NK-92 treated with Interleukin-12 subunit alpha and Interleukin-12 subunit beta, amount 100 ng/mL, for 24 hours (cell line): ENCODE data around the gene TVP23C.
A peak's percentile ranks its signal among the peaks of the same experiment; 100 is the strongest.
"Not testable (repeated sequence)": the region's sequence is repeated elsewhere in the genome, so short reads cannot be mapped to it uniquely, and the experiment has no call there.

Source experiments
- DNase-seq: peaks from one replicate; lab custom pipeline; 2025; lab: John Stamatoyannopoulos, UW

TVP23C gene

GRCh38 chr17:15563375-15563857 lies at the start of gene TVP23C:
Gene TVP23C (minus strand): TSS chr17:15563483. CDS start chr17:15563448, 35 bp downstream.
- DNase-seq, result peak; percentile 54

DNA sequence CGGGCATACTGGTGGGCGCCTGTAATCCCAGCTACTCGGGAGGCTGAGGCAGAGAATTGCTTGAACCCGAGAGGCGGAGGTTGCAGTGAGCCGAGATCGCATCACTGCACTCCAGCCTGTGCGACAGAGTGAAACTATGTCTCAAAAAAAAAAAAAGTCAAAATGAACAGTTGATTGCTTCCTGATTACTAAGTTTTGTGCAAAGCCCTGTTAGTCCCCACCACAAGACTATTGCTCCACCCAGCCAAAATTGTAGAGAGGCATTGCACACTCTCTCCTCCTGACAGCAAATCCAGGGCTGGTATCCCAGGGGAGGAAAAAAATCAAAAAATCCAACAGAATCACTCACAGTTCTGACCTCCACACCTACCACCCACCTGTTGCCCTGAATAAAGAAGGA lies 29.7 kb upstream of the TVP23C start:
- DNase-seq, result not testable (repeated sequence)

DNA sequence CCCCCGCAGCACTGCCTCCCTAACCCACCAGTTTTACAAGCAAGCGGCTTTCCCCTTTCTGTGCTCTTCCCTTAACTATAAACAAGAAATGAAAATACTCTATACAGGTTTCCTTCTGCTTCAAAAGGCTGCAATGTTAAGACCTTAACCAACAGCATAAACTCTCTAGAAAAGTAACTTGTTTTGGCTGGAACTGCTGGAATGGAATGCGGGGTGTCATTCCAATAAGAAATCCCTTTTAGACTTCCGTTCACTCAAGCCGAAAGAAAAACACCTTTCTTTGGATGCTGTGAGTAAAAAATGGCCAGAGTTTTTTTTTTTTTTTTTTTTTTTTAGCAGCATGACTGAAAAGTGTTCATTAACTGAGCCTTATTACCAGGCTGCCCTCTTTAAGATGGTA lies 28.7 kb upstream of the TVP23C start:
- DNase-seq, result not testable (repeated sequence)

- DNase-seq, result not testable (repeated sequence)
Measured at GRCh38 chr17:15590844-15591243, 27.6 kb upstream of the TVP23C start.

GRCh38 chr17:15589544-15590536 lies 26.6 kb upstream of the TVP23C start:
- not testable (repeated sequence) for DNase-seq

- not testable (repeated sequence) for DNase-seq
Measured at GRCh38 chr17:15588017-15588416, 24.7 kb upstream of the TVP23C start.

DNA sequence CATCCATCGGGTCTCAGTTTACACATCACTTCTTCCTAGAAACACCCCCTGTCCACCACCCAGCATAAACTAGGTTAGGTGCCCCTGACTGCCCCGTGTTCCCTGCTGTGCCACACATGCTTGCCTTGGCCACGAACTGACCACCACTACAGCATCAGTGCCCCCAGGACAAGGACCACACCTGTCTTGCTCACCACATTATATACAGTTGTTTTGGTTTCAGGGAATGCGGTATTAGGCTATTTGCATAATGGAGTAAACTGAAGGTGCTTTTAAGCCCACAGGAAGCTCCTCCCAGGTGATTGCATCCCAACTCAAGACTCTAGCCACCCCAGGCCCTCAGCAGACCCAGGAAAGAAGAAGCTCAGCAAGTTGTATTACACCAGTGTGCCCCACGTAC lies 20.0 kb upstream of the TVP23C start:
- DNase-seq, result not testable (repeated sequence)

GRCh38 chr17:15581462-15581861 lies 18.2 kb upstream of the TVP23C start:
- not testable (repeated sequence) for DNase-seq

DNA sequence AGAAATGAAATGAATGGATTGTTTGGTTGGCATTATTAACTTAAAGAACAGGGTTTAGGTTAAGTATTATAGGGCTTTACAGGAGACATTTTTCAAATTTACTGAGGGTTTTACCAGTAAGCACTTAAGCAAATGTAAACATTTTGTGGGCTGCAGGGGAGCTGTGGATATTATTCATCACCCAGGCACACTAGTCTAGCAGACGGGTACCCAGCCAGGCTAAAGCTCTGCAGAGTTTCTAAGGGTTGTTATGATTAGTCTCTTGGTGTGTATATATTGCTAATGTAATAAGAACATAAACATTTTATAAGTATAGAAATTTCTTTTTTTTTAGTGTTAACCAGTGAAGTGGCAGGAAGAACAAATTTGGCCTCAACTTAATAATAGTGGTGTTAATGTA lies 13.6 kb upstream of the TVP23C start:
- DNase-seq, result not testable (repeated sequence)

DNA sequence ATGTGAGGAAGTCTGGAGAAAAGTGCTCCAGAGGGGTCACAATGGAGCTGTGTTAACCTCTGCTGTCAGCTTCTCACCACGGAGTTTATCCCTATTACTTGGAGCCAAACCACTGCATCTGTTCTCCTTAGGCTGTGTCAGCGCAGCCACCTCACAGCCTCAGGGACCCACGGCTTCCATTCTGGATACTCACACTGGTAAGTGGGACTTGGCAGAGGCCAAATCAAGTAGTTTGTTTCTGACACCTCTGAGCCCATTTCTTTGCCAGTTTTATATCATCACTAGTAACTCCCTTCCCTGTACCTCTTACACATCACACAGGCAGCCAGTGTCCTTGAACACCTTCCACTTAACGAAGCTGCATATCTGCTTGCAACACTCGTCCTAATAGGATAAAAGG lies 11.4 kb upstream of the TVP23C start:
- not testable (repeated sequence) for DNase-seq

DNA sequence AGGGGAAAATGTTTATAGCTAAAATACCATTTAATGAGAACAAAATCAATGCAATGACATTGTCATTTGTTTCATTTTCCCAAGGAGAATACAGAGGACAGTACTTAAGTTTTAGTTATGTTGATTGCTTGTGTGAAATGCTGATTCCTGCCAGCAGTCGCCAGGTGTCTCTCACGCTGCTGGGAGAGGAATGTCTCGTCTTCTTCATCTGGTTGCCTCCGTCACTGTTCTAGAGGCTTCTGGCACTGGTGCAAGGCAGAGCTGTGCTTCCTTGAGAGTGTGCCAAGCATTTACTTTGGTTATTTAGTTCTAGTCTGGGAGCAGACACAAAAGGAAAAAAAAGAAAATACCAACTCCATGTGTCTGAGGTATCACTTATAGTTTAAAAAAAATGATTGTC lies 10.6 kb upstream of the TVP23C start:
- not testable (repeated sequence) for DNase-seq

- not testable (repeated sequence) for DNase-seq
Measured at GRCh38 chr17:15562613-15563374, 489 bp downstream of the TVP23C start.

DNA sequence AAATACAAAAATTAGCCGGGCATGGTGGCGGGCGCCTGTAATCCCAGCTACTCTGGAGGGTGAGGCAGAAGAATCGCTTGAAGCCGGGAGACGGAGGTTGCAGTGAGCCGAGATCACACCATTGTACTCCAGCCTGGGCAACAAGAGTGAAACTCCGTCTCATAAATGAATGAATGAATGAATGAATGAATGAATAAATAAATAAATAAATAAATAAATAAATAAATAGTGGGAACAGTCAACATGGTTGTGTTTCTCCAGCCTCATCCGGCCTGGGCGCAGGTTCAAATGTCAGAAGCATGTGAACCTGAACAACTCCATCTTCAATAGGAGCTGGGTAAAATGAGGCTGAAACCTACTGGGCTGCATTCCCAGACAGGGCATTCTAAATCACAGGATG lies 1.8 kb downstream of the TVP23C start:
- not testable (repeated sequence) for DNase-seq

GRCh38 chr17:15558403-15559105 lies 4.7 kb downstream of the TVP23C start:
- not testable (repeated sequence) for DNase-seq

DNA sequence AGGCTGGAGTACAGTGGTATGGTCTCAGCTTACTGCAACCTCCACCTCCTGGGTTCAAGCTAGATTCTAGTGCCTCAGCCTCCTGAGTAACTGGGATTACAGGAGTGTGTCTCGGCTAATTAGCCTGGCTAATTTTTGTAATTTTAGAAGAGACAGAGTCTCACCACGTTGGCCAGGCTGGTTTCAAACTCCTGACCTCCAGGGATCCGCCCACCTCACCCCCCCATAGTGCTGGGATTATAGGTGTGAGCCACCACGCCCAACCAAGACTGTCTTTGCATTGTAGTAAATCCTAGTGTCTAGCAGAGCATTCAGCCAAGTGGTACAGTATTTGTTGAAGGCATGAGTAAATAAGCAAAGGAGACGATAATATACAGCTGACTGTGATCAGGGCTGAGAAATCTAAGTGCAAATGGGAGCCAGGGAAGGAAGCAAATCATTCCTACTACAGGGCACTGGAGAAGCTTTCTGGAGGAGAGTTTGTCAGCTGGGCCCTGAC lies 5.9 kb downstream of the TVP23C start:
- DNase-seq, result not testable (repeated sequence)

DNA sequence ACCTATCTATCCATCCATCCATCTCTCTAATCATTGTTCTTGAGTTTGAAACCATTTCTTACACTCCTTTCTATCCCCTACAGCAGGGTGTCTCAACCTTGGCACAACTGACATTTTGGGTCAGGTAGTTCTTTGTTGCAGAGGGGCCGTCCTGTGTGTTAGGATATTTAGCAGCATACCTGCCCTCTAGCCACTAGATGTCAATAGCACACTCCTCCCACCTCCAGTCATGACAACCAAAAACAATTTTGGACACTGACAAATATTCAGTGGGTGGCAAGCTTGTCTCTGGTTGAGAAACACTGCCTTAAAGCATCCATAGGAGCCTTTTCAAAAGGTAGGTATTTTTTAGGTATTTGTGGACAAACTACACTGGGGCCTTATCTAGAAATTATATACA lies 10.4 kb downstream of the TVP23C start:
- DNase-seq, result not testable (repeated sequence)

- not testable (repeated sequence) for DNase-seq
Measured at GRCh38 chr17:15549552-15549951, 13.7 kb downstream of the TVP23C start.

- not testable (repeated sequence) for DNase-seq
Measured at GRCh38 chr17:15546604-15547003, 16.7 kb downstream of the TVP23C start.

DNA sequence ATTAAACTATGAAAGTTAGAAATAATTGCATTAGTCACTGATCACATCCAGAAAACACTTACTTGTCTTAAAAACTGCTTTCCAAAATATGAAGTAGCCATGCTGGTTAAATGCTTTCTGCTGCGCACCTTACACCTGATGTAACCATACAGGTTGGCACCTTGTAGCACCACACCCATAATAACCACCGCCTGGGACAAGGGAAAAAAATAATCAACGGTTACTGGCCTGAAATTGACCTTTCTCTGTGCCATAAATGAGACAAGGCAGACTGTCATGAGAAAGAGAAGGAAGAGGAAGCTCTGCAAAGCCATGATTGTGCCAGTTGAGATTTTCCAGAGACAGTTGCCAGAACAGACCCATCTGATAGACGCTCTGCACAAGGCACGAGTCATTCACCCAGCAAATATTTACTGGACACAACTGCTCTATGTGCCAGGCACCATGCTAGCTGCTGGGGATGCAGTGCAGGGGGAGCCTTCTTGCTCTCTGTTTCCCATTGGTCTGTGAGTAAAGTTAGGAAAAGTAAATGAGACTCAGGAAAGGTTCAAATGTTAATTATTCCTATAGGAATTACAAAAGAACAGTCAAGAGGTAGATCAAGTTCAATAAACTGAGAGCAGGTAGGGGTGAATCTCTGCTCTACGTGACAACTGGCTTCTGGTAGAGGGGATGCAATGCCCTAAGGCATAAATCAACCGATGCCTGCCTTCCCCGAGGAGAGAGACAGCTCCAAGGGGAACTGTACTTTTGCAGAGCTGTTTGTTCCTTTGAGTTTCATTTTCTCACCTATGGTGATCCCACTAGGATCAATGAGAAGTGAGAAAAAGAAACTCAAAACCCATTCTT lies 22.7 kb downstream of the TVP23C start:
- DNase-seq, result not testable (repeated sequence)

GRCh38 chr17:15533122-15533521 lies 30.2 kb downstream of the TVP23C start:
- DNase-seq, result not testable (repeated sequence)
